ENCODE measurements around the gene ATP6AP1.

GRCh38 chrX:154435171-154435733, 6.8 kb downstream of the ATP6AP1 start:
- TF ChIP-seq, protein P1, sequence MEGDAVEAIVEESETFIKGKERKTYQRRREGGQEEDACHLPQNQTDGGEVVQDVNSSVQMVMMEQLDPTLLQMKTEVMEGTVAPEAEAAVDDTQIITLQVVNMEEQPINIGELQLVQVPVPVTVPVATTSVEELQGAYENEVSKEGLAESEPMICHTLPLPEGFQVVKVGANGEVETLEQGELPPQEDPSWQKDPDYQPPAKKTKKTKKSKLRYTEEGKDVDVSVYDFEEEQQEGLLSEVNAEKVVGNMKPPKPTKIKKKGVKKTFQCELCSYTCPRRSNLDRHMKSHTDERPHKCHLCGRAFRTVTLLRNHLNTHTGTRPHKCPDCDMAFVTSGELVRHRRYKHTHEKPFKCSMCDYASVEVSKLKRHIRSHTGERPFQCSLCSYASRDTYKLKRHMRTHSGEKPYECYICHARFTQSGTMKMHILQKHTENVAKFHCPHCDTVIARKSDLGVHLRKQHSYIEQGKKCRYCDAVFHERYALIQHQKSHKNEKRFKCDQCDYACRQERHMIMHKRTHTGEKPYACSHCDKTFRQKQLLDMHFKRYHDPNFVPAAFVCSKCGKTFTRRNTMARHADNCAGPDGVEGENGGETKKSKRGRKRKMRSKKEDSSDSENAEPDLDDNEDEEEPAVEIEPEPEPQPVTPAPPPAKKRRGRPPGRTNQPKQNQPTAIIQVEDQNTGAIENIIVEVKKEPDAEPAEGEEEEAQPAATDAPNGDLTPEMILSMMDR (IDR thresholded peaks at IDR 0.05), result no peak
- TF ChIP-seq, protein P2, sequence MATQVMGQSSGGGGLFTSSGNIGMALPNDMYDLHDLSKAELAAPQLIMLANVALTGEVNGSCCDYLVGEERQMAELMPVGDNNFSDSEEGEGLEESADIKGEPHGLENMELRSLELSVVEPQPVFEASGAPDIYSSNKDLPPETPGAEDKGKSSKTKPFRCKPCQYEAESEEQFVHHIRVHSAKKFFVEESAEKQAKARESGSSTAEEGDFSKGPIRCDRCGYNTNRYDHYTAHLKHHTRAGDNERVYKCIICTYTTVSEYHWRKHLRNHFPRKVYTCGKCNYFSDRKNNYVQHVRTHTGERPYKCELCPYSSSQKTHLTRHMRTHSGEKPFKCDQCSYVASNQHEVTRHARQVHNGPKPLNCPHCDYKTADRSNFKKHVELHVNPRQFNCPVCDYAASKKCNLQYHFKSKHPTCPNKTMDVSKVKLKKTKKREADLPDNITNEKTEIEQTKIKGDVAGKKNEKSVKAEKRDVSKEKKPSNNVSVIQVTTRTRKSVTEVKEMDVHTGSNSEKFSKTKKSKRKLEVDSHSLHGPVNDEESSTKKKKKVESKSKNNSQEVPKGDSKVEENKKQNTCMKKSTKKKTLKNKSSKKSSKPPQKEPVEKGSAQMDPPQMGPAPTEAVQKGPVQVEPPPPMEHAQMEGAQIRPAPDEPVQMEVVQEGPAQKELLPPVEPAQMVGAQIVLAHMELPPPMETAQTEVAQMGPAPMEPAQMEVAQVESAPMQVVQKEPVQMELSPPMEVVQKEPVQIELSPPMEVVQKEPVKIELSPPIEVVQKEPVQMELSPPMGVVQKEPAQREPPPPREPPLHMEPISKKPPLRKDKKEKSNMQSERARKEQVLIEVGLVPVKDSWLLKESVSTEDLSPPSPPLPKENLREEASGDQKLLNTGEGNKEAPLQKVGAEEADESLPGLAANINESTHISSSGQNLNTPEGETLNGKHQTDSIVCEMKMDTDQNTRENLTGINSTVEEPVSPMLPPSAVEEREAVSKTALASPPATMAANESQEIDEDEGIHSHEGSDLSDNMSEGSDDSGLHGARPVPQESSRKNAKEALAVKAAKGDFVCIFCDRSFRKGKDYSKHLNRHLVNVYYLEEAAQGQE (IDR thresholded peaks at IDR 0.05; ENCODE audit: insufficient read depth in 1 of 2, low read depth in 2 of 2, low read length in 1 of 2), result no peak
- no peak for TF ChIP-seq TCF7L2 (IDR thresholded peaks at IDR 0.05; ENCODE audit: low read depth, low read length)
